ENCODE results near the gene RBM12.

Gene RBM12

GRCh38 chr20:35627121-35627520 lies 37.6 kb downstream of the RBM12 start:
- intact Hi-C loops (cut with DNase I): no loop called here
- DNase-seq: no peak

GRCh38 chr20:35626386-35627001 lies 38.2 kb downstream of the RBM12 start:
- peak in 1 of 10 donors; percentile 62 for DNase-seq
- intact Hi-C loops (cut with DNase I): no loop called here

GRCh38 chr20:35625584-35626385 lies 38.9 kb downstream of the RBM12 start:
- intact Hi-C loops (cut with DNase I): no loop called here
- peak in 1 of 10 donors; percentile 70 for DNase-seq

GRCh38 chr20:35621560-35621946 lies 43.1 kb downstream of the RBM12 start:
- intact Hi-C loops (cut with DNase I): no loop called here
- DNase-seq: no peak

GRCh38 chr20:35620818-35621559 lies 43.7 kb downstream of the RBM12 start:
- DNase-seq: peak in 1 of 10 donors; percentile 30
- intact Hi-C loops (cut with DNase I): no loop called here

- intact Hi-C loops (cut with DNase I): loop anchor here (5.0 kb wide), 1 partner anchor 43 kb away; the partner anchor contains the start of genes CPNE1 and RBM12
- peak; percentile 36 to 95 (median 56) for DNase-seq
These were observed 45.3 kb downstream of the RBM12 start for GRCh38 chr20:35619196-35620095.

GRCh38 chr20:35618263-35619131 lies 46.2 kb downstream of the RBM12 start:
- intact Hi-C loops (cut with DNase I): loop anchor here (5.0 kb wide), 1 partner anchor 44 kb away; the partner anchor contains the start of genes CPNE1 and RBM12
- peak in 3 of 10 donors; percentile 11 to 77 (median 70) for DNase-seq

GRCh38 chr20:35617397-35618262 lies 47.1 kb downstream of the RBM12 start:
- intact Hi-C loops (cut with DNase I): loop anchor here (5.0 kb wide), 1 partner anchor 45 kb away; the partner anchor contains the start of genes CPNE1 and RBM12
- DNase-seq: peak in 3 of 10 donors; percentile 15 to 85 (median 78)

- intact Hi-C loops (cut with DNase I): loop anchor here (5.0 kb wide), 1 partner anchor 46 kb away; the partner anchor contains the start of genes CPNE1 and RBM12
These were observed 48.0 kb downstream of the RBM12 start for GRCh38 chr20:35616465-35617396.

GRCh38 chr20:35615667-35616464 lies 48.8 kb downstream of the RBM12 start, which contains the start of gene SPAG4:
Gene SPAG4 (plus strand): TSS chr20:35615829. CDS start chr20:35616004, 175 bp downstream.
- peak; percentile 83 to 99 (median 94) for DNase-seq
- intact Hi-C loops (cut with DNase I): loop anchor here (5.0 kb wide), 1 partner anchor 46 kb away; the partner anchor contains the start of genes CPNE1 and RBM12

More at GRCh38 chr20:35616465-35617396, 48.0 kb downstream of the RBM12 start:
- DNase-seq: peak in 9 of 10 donors; percentile 46 to 95 (median 69)

GRCh38 chr20:35611482-35611881 lies 53.2 kb downstream of the RBM12 start:
- intact Hi-C loops (cut with DNase I): no loop called here
- peak in 1 of 10 donors; percentile 14 for DNase-seq

- peak in 1 of 10 donors; percentile 36 for DNase-seq
- intact Hi-C loops (cut with DNase I): no loop called here
These were observed 53.8 kb downstream of the RBM12 start for GRCh38 chr20:35610833-35611427.

- DNase-seq: peak in 3 of 10 donors; percentile 26 to 74 (median 73)
- intact Hi-C loops (cut with DNase I): no loop called here
These were observed 57.5 kb downstream of the RBM12 start for GRCh38 chr20:35607003-35607735.

- intact Hi-C loops (cut with DNase I): no loop called here
- DNase-seq: peak in 1 of 10 donors; percentile 59
These were observed 58.6 kb downstream of the RBM12 start for GRCh38 chr20:35606127-35606526.

- intact Hi-C loops (cut with DNase I): no loop called here
- DNase-seq: peak in 1 of 10 donors; percentile 67
These were observed 60.3 kb downstream of the RBM12 start for GRCh38 chr20:35604449-35604747.
